IPS-15b (cell line): ENCODE measurements around the gene NELL2.

Experiments
- H3K27me3 ChIP-seq: one replicate; pipeline ENCODE4 v1.6.1; 2013; ENCODE audit warnings: low read length; ENCODE audit not compliant: control insufficient read depth, insufficient read depth
- H3K36me3 ChIP-seq: one replicate; pipeline ENCODE4 v1.6.1; 2013; ENCODE audit warnings: low read length; ENCODE audit not compliant: control insufficient read depth, insufficient read depth
- H3K4me1 ChIP-seq: one replicate; pipeline ENCODE4 v1.6.1; 2013; ENCODE audit warnings: mild to moderate bottlenecking, low read length; ENCODE audit not compliant: control insufficient read depth, insufficient read depth
- H3K4me3 ChIP-seq: one replicate; pipeline ENCODE4 v1.5.1; 2013; ENCODE audit warnings: low read depth, low read length
- H3K9ac ChIP-seq: one replicate; pipeline ENCODE4 v1.6.1; 2013; ENCODE audit warnings: low read depth, mild to moderate bottlenecking, low read length
- H3K9me3 ChIP-seq: one replicate; pipeline ENCODE4 v1.6.1; 2013; ENCODE audit warnings: mild to moderate bottlenecking, low read length; ENCODE audit not compliant: control insufficient read depth, insufficient read depth

The NELL2 gene

DNA sequence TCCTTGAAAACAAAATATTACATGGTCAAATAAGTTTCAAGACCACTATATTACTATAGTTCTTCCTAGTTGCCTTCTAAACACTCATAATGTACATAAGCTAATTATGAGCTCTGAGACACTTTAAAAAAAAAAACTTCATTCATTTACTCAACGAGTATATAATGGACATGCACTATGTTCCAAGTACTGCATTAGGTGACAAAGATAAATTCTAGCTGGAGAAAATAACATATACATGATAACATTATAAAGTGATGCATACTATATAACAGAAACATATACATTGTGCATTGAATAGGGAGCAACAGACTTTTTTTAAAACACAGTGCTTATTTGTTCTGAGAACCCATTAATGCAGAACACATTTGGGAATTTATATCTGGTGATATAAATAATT, 202.3 kb downstream of the NELL2 start:
- Histone ChIP-seq H3K9ac (no peak overlapping the region), H3K36me3 (no peaks in the 10 kb centered on the region), H3K9me3 (no peaks in the 10 kb centered on the region), H3K27me3 (no peaks in the 10 kb centered on the region), H3K4me1 (peaks cover 2% of the 10 kb centered on the region), H3K4me3 (no peak overlapping the region)

DNA sequence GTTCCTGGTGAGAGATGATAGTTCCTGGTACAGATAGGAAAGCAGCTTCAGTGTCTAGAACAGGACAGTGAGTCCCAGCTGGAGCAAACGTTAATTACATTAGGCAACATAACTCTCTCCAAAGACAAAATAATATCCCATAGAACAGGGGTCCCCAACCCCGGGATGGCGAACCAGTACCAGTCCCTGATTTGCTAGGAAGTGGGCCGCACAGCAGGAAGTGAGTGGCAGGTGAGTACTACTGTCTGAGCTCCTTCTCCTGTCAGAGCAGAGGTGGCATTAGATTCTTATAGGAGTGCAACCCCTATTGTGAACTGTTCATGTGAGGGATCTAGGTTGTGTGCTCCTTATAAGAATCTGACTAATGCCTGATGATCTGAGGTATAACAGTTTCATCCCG, 204.1 kb downstream of the NELL2 start:
- no peak overlapping the region for H3K9ac ChIP-seq
- no peaks in the 10 kb centered on the region for H3K9me3 ChIP-seq
- H3K36me3 ChIP-seq = no peaks in the 10 kb centered on the region
- H3K4me3 ChIP-seq = no peak overlapping the region
- no peaks in the 10 kb centered on the region for H3K27me3 ChIP-seq
- H3K4me1 ChIP-seq = peaks cover 2% of the 10 kb centered on the region

- H3K36me3 ChIP-seq = no peaks in the 10 kb centered on the region
- H3K27me3 ChIP-seq = no peaks in the 10 kb centered on the region
- no peak overlapping the region for H3K9ac ChIP-seq
- no peaks in the 10 kb centered on the region for H3K4me1 ChIP-seq
- H3K9me3 ChIP-seq = no peaks in the 10 kb centered on the region
- no peak overlapping the region for H3K4me3 ChIP-seq
Measured at GRCh38 chr12:44668443-44668842, 207.7 kb downstream of the NELL2 start.

- Histone ChIP-seq H3K4me1 (no peaks in the 10 kb centered on the region), H3K9me3 (no peaks in the 10 kb centered on the region), H3K27me3 (no peaks in the 10 kb centered on the region), H3K36me3 (no peaks in the 10 kb centered on the region), H3K9ac (no peak overlapping the region), H3K4me3 (no peak overlapping the region)
Measured at GRCh38 chr12:44667461-44667860, 208.7 kb downstream of the NELL2 start.

GRCh38 chr12:44663291-44663690, 212.8 kb downstream of the NELL2 start:
- Histone ChIP-seq H3K4me3 (no peak overlapping the region), H3K4me1 (no peaks in the 10 kb centered on the region), H3K9me3 (no peaks in the 10 kb centered on the region), H3K36me3 (no peaks in the 10 kb centered on the region), H3K27me3 (no peaks in the 10 kb centered on the region), H3K9ac (no peak overlapping the region)

- Histone ChIP-seq H3K9ac (no peak overlapping the region), H3K36me3 (no peaks in the 10 kb centered on the region), H3K4me1 (peaks cover 11% of the 10 kb centered on the region), H3K27me3 (no peaks in the 10 kb centered on the region), H3K9me3 (no peaks in the 10 kb centered on the region), H3K4me3 (no peak overlapping the region)
Measured at GRCh38 chr12:44655846-44656245, 220.3 kb downstream of the NELL2 start.

GRCh38 chr12:44654646-44655639, 221.2 kb downstream of the NELL2 start:
- Histone ChIP-seq H3K27me3 (no peaks in the 10 kb centered on the region), H3K36me3 (no peaks in the 10 kb centered on the region), H3K4me1 (peaks cover 11% of the 10 kb centered on the region), H3K4me3 (no peak overlapping the region), H3K9me3 (no peaks in the 10 kb centered on the region), H3K9ac (no peak overlapping the region)

DNA sequence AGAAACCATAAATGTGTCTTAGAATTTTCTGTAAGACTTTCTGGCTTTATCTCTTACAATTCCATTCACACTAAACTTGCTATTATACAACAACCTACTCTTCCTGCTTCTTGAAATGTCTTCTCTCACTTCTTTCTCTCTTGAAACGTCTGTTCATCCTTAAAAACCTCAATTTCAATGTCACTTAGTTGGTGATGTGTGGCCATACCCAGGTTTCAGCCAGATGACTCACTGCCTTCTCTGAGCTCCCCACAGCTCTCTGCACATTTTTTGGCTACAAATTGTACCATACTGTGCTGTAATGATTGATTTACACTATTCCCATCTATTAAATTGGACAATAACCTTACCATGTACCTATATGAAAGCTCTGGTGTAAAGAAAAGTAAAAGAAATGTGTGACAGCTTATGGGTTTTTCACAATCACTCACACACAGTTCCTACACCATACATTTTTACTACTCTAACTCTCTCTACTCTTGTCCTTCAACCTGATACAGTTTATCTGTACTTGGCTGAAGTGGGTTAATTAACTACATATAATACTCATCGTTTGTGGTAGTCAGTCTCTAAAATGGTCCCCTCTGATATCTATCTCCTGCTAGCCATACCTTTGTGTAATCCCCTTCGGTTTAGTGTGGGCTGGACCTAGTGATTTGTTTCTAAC, 222.1 kb downstream of the NELL2 start:
- H3K9ac ChIP-seq = no peak overlapping the region
- H3K4me1 ChIP-seq = peaks cover 16% of the 10 kb centered on the region
- no peaks in the 10 kb centered on the region for H3K9me3 ChIP-seq
- H3K36me3 ChIP-seq = no peaks in the 10 kb centered on the region
- no peaks in the 10 kb centered on the region for H3K27me3 ChIP-seq
- H3K4me3 ChIP-seq = no peak overlapping the region

DNA sequence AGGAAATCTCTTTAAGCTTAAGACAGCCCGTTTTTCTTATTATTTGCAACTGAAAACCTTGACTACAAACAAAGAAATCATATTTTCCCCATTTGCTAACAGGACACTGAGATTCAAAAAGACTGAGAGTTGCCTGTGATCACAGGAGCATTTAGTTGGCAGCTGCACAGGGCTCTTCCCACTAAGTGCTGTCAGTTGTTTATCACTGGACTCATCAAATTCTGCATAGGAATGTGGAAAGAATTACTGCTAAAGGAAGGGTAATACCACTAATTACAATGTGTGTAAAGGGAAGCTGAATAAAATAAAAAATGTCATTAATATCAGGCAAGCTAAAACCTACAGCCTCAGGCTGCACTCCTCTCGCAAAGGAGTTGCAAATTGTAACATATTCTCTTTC, 226.4 kb downstream of the NELL2 start:
- no peak overlapping the region for H3K9ac ChIP-seq
- no peaks in the 10 kb centered on the region for H3K9me3 ChIP-seq
- H3K36me3 ChIP-seq = no peaks in the 10 kb centered on the region
- H3K27me3 ChIP-seq = no peaks in the 10 kb centered on the region
- H3K4me1 ChIP-seq = peaks cover 18% of the 10 kb centered on the region
- no peak overlapping the region for H3K4me3 ChIP-seq

DNA sequence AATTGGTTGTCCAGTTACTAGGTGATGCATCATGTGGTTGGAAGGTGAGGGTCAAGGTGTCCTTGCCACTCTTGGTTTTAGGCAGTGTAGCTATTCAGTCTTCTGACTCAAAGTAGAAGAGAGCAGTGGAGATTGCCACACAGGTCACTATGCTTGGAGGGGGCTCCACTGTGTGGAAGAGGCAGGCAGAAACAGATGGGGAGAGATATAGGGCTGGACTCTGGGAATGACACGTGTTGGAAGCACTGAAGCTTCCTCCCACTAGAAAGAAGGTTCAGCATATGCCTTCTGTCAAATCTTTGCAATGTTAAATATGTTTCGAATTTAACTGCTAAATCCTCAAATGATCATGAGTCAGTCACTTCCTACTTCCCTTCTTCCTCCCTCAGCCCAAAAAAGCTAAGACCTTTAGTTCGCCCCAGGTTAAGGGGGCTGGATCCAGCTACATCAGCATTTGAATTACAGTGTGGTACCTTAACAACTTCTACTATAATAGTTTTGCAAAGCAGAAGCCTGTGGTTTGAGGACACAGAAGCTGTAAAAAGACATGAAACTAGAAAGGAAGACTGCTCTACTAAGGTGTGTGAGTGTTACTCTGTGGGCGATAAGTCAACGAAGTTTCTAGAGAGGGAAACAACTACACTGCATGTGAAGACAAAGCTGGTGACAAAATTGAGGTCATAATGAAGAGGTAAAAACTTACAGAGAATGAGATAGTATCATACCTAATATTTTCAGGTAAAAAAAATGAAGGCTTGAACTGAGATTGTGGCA, 228.0 kb downstream of the NELL2 start:
- H3K4me3 ChIP-seq = no peak overlapping the region
- H3K9ac ChIP-seq = no peak overlapping the region
- peaks cover 12% of the 10 kb centered on the region for H3K4me1 ChIP-seq
- no peaks in the 10 kb centered on the region for H3K27me3 ChIP-seq
- no peaks in the 10 kb centered on the region for H3K36me3 ChIP-seq
- no peaks in the 10 kb centered on the region for H3K9me3 ChIP-seq

DNA sequence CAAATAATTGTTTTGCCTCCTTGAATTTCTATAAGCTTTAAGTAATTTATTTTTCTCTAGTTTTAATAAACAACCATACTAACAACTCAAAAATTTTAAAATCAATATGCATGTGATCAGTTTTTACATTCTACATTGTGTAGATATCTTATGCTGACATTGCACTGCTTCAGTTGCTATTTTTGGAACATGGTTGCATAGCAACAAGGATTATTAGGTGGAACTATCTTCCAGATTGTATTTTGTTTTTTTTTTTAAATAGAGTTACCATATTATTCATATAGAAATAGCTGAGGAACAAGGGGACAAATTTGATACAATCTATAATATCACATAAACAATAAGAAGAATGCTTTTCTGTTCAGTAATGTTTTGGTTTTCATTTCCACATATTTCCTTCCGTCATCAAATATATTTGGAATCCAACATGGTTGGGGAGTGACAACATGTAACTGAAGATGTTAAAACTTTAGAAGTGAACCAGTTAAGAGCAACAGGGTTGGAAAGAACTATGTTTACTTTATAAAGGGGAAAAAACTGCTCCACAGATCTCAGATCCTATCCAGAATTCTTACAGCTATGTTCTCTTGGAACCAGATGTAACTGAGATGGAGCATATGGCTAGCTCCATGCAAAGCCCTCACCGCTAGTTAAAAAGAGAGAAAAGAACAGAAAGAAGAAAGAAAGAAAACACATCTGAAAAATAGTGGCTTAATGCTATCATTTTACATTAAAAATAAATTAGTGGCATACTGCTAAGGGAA, 235.5 kb downstream of the NELL2 start:
- Histone ChIP-seq H3K27me3 (no peaks in the 10 kb centered on the region), H3K9me3 (no peaks in the 10 kb centered on the region), H3K4me1 (no peaks in the 10 kb centered on the region), H3K4me3 (no peak overlapping the region), H3K36me3 (no peaks in the 10 kb centered on the region), H3K9ac (no peak overlapping the region)
